ENCODE measurements around the gene ADGRF5.

The ADGRF5 gene

DNA sequence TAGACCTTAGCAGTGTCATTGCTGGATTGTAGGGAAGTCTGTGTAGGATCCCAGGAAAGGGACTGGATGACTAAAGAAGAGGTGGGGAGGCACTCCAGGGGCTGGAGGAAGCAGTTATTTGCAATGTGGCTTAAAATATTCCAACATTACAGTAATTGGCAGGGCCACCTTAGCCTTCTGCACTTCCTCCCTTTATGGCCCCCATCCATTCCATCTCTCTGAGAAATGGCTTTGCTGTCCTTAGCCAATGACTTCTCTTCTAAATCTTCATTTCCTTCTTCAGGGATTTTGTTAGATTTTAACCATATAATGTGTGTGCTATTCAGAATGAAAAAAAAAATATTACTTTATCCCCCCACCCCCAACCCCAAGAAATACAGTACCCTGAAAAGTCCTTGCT lies 6.4 kb downstream of the ADGRF5 start:
- TF ChIP-seq, protein P1, sequence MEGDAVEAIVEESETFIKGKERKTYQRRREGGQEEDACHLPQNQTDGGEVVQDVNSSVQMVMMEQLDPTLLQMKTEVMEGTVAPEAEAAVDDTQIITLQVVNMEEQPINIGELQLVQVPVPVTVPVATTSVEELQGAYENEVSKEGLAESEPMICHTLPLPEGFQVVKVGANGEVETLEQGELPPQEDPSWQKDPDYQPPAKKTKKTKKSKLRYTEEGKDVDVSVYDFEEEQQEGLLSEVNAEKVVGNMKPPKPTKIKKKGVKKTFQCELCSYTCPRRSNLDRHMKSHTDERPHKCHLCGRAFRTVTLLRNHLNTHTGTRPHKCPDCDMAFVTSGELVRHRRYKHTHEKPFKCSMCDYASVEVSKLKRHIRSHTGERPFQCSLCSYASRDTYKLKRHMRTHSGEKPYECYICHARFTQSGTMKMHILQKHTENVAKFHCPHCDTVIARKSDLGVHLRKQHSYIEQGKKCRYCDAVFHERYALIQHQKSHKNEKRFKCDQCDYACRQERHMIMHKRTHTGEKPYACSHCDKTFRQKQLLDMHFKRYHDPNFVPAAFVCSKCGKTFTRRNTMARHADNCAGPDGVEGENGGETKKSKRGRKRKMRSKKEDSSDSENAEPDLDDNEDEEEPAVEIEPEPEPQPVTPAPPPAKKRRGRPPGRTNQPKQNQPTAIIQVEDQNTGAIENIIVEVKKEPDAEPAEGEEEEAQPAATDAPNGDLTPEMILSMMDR (IDR thresholded peaks at IDR 0.05; ENCODE audit: extremely low read depth, insufficient read depth, missing control alignments): no peak
- DNase-seq (ENCODE audit: low spot score): no peak

DNA sequence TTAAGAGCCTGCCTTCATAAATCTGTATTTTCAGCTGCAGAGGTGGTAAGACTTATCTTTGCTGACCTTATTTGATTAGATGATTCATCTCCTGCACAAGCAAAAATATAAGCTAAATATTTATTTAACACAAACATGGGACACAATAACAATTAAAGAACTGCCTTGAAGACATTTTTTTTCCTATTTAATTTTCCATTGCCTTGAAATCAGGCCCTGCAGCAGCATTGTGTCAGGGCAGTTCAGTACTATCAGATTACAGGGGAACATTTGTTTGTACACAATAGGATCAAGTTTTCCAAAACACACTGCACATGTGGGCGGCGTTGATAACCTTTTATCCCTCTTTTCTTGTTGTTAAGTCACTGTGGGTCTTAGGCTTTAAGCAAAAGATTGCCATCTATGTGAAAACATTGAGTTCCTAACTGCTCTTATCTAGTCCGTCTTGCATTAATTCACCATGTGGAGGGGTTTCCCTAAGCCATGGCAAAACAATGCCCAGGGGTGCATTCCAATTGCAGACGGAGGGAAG lies 7.4 kb downstream of the ADGRF5 start:
- in situ Hi-C loops (cut with MboI; ENCODE audit: low pct_unique_long_range_greater_than_20kb, low sequenced_read_pairs, unreplicated experiment): no loop called here
- TF ChIP-seq, protein P1 (IDR thresholded peaks at IDR 0.05; ENCODE audit: extremely low read depth, insufficient read depth, missing control alignments): no peak
- DNase-seq (ENCODE audit: low spot score): no peak

More for the DNA sequence above, 6.4 kb downstream of the ADGRF5 start:
- in situ Hi-C loops (cut with MboI; ENCODE audit: low pct_unique_long_range_greater_than_20kb, low sequenced_read_pairs, unreplicated experiment): no loop called here

DNA sequence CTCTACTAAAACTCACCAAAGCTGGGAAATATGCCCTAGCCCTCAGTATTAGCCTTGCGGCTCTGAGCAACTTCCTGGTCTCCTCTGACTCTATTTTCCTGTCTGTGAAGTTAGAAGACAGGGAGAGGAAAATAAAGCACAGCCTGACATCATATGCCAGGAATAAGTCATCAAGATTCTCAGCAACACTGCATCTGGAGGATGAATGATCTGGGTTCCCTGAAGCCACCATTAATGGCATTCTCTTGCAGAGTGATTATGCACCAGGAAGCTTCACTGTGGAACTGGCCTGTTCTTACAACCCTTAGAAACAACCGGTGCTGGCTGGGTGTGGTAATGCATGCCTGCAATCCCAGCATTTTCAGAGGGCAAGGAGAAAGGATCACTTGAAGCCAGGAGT lies 12.4 kb downstream of the ADGRF5 start:
- TF ChIP-seq, protein P1 (IDR thresholded peaks at IDR 0.05; ENCODE audit: extremely low read depth, insufficient read depth, missing control alignments): no peak
- DNase-seq (ENCODE audit: low spot score): no peak
- in situ Hi-C loops (cut with MboI; ENCODE audit: low pct_unique_long_range_greater_than_20kb, low sequenced_read_pairs, unreplicated experiment): no loop called here

DNA sequence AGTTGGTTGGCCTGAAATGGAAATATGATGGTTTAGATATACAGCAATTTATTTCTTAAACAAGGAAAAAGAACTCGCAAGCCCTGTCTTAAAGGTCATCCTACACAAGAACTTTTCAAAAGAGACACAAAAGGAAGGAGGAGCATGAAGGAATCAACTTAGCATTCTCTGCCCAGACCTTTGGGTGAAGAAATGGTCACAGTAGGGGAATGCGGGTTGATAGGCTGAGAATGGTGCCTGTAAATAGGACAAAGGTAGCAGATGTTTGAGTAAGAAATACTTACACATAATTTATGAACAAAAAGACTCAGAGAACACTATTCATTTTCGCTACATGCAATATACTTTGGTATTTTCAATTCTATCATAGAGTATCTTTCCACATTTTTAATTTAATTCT lies 15.0 kb downstream of the ADGRF5 start:
- DNase-seq (ENCODE audit: low spot score): no peak
- TF ChIP-seq, protein P1 (IDR thresholded peaks at IDR 0.05; ENCODE audit: extremely low read depth, insufficient read depth, missing control alignments): no peak
- in situ Hi-C loops (cut with MboI; ENCODE audit: low pct_unique_long_range_greater_than_20kb, low sequenced_read_pairs, unreplicated experiment): no loop called here

DNA sequence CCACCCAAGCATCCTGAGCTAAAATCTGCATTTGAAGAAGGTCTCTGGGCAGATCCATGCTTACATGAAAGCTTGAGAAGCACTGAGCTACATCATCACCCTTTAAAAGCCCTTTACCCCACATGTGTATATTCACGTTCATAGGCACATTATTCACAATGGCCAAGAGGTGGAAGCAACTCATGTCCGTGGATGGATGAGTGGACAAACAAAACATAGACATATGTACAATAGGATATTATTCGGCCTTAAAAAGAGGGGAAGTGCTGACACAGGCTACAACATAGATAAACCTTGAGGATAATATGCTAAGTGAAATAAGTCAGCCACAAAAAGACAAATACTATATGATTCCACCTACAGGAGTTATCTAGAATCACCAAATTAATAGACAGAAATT lies 17.6 kb downstream of the ADGRF5 start:
- in situ Hi-C loops (cut with MboI; ENCODE audit: low pct_unique_long_range_greater_than_20kb, low sequenced_read_pairs, unreplicated experiment): no loop called here
- TF ChIP-seq, protein P1 (IDR thresholded peaks at IDR 0.05; ENCODE audit: extremely low read depth, insufficient read depth, missing control alignments): no peak
- DNase-seq (ENCODE audit: low spot score): no peak

DNA sequence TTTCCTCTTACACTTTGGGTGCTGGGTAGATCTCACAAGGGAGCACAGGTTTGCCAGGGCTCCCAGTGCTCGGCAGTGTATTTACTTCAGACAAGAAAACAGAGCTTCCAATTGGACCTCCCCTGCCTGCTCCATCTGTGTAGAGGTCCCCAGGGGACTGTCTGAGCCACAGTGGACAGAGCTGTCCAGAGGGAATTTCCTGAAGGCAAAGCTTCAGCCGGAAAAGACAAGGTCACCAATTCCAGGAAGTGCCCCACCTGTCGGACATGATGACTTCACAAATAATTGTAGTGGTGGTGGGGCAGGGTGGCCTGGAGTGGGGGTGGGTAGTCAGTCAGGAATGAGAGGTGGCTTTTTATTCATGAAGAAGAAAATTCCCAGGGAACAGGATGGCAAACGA lies 18.6 kb downstream of the ADGRF5 start:
- DNase-seq (ENCODE audit: low spot score): no peak
- TF ChIP-seq, protein P1 (IDR thresholded peaks at IDR 0.05; ENCODE audit: extremely low read depth, insufficient read depth, missing control alignments): no peak
- in situ Hi-C loops (cut with MboI; ENCODE audit: low pct_unique_long_range_greater_than_20kb, low sequenced_read_pairs, unreplicated experiment): no loop called here

DNA sequence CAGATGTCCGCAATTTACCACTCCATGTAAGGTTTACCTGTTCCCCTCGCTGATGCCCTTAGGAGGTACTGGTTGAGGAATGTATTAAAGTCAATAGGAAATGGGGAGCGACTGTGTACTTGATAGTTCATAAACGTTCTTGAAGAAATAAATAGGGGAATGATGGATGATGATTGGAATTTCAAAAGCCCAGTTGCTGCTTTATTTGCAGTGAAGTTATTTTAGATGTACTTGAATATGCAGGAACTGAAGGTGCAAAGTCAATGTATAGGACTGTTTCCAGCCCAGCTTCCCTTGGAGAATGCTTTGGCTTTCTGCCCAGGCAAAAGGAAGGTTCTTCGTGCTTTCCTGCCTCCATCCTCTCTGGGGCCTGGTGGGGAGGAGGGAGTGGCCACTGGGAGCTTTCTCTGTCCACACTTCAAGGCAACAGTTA lies 19.8 kb downstream of the ADGRF5 start:
- in situ Hi-C loops (cut with MboI; ENCODE audit: low pct_unique_long_range_greater_than_20kb, low sequenced_read_pairs, unreplicated experiment): no loop called here

More for the DNA sequence above, 19.8 kb downstream of the ADGRF5 start:
- DNase-seq (ENCODE audit: low spot score): no peak
- TF ChIP-seq, protein P1 (IDR thresholded peaks at IDR 0.05; ENCODE audit: extremely low read depth, insufficient read depth, missing control alignments): no peak

Measured in GM13977 (cell line).